ENCODE results near the gene HELZ2.

The HELZ2 gene, protein sequence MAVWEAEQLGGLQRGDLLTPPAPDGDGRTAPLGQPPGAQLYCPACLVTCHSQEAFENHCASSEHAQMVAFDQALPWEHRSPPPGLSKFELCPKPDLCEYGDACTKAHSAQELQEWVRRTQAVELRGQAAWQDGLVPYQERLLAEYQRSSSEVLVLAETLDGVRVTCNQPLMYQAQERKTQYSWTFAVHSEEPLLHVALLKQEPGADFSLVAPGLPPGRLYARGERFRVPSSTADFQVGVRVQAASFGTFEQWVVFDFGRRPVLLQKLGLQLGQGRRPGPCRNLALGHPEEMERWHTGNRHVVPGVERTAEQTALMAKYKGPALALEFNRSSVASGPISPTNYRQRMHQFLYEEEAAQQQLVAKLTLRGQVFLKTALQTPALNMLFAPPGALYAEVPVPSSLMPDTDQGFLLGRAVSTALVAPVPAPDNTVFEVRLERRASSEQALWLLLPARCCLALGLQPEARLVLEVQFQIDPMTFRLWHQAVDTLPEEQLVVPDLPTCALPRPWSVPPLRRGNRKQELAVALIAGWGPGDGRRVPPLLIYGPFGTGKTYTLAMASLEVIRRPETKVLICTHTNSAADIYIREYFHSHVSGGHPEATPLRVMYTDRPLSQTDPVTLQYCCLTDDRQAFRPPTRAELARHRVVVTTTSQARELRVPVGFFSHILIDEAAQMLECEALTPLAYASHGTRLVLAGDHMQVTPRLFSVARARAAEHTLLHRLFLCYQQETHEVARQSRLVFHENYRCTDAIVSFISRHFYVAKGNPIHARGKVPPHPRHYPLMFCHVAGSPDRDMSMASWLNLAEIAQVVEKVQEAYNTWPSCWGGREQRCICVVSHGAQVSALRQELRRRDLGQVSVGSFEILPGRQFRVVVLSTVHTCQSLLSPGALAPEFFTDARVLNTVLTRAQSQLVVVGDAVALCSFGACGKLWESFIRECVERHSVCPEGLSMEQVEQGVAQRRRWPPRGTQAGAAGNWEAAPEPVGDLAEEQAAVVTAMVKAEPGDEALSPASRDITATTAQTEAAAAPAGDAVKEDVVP (N-terminal part only)

DNA sequence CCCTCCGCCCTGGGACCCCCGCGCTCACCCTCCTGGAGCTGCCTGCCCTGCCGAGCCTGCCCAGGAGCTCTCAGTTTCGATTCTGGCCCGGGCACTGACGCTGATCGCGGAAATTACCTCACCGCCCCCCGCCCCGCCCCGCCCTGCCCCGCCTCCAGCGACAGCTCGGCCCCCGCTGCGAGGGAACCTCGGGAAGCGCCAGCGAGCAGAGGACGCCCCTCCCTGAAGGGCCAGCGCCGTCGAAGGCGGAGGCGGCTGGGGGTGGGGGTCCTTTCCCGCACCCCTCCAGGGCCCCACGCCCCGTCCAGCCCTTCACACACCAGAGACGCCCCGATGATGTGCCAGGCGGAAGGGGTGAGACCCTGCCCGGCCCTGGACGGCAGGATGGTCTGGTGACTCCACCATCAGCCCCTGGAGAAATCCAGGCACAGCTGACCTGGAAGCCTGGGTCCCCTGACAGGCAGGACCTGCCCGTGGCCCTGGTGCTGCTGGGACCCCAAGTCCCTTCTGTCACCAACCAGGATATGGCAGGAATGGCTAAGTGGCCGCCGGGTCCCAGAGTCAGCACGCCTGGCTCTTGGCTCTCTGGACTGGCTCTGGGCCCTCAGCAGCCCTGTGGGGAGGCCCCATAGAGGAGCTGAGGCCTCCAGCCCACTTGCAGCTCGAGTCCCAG, at the start of gene HELZ2:
TSS of gene HELZ2 (minus strand) at position 84 of the 673 bp plus-strand sequence. CDS start 1,854 bp downstream, outside the sequence.
- H3K4me3 ChIP-seq (ENCODE audit: low read depth, low read length): peak within 1 kb of the TSS; percentile 62
- TF ChIP-seq, protein P1, sequence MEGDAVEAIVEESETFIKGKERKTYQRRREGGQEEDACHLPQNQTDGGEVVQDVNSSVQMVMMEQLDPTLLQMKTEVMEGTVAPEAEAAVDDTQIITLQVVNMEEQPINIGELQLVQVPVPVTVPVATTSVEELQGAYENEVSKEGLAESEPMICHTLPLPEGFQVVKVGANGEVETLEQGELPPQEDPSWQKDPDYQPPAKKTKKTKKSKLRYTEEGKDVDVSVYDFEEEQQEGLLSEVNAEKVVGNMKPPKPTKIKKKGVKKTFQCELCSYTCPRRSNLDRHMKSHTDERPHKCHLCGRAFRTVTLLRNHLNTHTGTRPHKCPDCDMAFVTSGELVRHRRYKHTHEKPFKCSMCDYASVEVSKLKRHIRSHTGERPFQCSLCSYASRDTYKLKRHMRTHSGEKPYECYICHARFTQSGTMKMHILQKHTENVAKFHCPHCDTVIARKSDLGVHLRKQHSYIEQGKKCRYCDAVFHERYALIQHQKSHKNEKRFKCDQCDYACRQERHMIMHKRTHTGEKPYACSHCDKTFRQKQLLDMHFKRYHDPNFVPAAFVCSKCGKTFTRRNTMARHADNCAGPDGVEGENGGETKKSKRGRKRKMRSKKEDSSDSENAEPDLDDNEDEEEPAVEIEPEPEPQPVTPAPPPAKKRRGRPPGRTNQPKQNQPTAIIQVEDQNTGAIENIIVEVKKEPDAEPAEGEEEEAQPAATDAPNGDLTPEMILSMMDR (IDR thresholded peaks at IDR 0.05; ENCODE audit: control insufficient read depth, extremely low read depth, insufficient read depth): no peak
- no peak for DNase-seq (ENCODE audit: low read depth)

DNA sequence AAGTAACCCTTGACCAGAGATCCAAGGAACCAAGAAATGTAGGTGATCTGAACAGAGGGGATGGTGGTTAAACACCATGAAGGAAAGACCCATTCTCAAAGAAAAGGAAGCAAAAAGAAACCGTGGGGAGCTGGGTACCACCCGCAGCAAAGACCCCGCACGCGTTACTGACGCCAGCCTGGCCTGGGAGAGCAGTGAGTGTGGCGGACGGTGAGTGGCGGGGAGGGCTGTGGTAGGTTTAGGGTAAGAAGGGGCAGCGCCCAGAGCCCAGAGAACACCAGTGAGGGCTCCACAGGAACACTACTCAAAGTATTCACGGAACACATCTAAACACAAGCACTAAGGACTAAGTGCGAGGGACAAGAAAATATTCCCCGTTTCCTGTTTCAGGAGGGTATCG, 48.7 kb upstream of the HELZ2 start:
- TF ChIP-seq, protein P1 (IDR thresholded peaks at IDR 0.05; ENCODE audit: control insufficient read depth, extremely low read depth, insufficient read depth): no peak
- DNase-seq (ENCODE audit: low read depth): no peak
- no peak overlapping the region for H3K4me3 ChIP-seq (ENCODE audit: low read depth, low read length)

DNA sequence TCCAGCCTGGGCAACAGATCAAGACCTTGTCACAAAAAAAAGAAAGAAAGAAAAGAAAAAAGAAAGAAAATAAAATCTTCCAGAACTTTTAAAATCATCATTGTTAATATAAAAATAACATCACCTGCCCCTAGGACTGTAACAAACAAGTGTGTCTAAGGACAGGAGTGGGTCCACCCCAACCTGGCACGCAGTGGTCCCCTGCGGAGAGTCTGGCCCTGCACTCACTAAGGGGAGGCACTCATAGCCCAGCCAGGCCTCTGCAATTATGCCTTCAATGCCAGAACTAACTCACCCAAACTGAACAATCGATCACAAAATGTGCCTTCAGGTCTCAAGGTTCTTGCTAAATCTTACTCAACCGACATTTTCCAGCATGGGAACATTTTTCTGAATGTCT, 48.1 kb upstream of the HELZ2 start:
- DNase-seq (ENCODE audit: low read depth): no peak
- TF ChIP-seq, protein P1 (IDR thresholded peaks at IDR 0.05; ENCODE audit: control insufficient read depth, extremely low read depth, insufficient read depth): no peak
- no peak overlapping the region for H3K4me3 ChIP-seq (ENCODE audit: low read depth, low read length)

DNA sequence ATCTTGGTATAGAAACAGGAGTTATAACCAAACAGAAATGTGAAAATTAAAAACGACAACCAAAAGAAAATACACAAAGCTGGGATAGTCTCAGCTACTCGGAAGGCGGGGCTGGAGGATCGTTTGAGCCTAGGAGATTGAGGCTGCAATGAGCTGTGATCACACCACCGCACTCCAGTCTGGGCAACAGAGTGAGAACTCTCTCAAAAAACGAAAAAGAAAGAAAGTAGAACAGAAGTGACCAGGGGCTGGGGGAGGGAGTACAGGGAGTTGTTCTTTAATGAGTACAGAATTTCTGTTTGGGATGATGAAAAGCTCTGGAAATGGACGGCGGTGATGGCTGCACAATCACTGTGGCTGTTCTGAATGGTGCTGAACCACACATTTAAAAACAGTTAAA, 47.0 kb upstream of the HELZ2 start:
- TF ChIP-seq, protein P1 (IDR thresholded peaks at IDR 0.05; ENCODE audit: control insufficient read depth, extremely low read depth, insufficient read depth): no peak
- 0 out of 2 replicates have a peak overlapping the region, but pooled peaks have one; percentile 20 for H3K4me3 ChIP-seq (ENCODE audit: low read depth, low read length)
- DNase-seq (ENCODE audit: low read depth): no peak

DNA sequence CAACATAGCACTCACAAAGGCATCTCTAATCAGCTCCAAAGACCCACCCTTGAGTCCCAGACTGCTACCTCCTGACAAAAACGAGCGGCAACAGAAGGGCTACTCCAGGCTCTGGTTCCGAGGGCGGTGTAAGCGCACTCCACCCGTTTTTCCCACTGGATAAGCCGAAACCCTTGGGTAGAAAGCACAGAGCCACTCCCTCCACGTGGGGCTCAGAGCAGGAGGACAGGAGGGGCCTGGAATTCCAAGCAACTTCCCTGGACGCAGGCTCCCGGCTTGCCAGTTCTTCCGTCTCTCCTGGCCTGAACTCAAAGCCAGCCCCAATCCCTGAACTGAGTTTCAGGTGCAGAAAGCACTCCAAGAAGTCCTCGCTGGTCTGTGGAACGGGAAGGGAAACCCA, 45.5 kb upstream of the HELZ2 start:
- DNase-seq (ENCODE audit: low read depth): no peak
- H3K4me3 ChIP-seq (ENCODE audit: low read depth, low read length): no peak overlapping the region
- TF ChIP-seq, protein P1 (IDR thresholded peaks at IDR 0.05; ENCODE audit: control insufficient read depth, extremely low read depth, insufficient read depth): no peak

DNA sequence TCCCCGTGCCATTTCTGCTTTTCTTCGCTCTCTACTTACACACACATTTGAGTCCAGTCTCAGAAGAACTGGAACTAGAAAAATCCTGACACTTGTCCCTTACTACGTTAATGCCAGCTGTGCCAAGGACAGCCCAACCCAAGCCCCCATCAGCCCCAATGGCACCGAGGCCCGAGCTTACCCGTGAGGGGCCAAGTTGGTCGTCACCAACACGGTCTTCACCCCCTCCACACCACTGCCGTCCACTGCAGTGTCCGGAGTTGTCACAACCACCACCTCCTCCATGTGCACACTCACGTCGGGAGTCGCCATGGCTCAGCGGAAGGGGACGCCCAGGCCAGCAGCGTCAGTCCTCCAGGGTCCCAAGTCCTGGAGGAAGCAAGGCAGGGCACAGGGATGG, 45.0 kb upstream of the HELZ2 start:
- no peak for DNase-seq (ENCODE audit: low read depth)
- no peak overlapping the region for H3K4me3 ChIP-seq (ENCODE audit: low read depth, low read length)
- TF ChIP-seq, protein P1 (IDR thresholded peaks at IDR 0.05; ENCODE audit: control insufficient read depth, extremely low read depth, insufficient read depth): no peak
